ENCODE results near the gene ZDHHC11B.
"Not testable (repeated sequence)": the region's sequence is repeated elsewhere in the genome, so short reads cannot be mapped to it uniquely, and the experiment has no call there.

DNA sequence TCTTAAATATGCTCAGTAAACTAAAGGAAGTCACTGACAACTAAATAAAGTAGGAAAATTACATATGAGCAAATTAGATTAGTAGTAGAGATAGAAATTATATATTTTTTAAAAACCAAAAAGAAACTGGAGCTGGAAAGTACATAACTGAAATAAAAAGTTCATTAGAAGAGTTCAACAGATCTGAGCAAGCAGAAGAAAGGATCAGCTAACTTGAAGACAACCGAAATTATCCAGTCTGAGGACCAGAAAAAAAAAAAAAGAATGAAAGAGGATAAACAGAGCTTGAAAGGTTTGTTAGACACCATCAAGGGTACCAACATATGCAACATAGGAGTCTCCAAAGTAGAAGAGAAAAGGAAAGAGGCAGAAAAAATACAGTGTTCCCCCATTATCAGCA, 65.2 kb downstream of the ZDHHC11B start:
- not testable (repeated sequence) for TF ChIP-seq CTCF (conservative IDR thresholded peaks at IDR 0.05; ENCODE audit: low read length); EZH2phosphoT487 (IDR thresholded peaks at IDR 0.05; ENCODE audit: borderline replicate concordance)

Measured in Loucy (cell line).